ENCODE results near the gene DNAH14. TPM values are rescaled to one million over a fixed set of nuclear protein-coding genes. Genes with fewer than 3 reads are reported as not detected.

Gene DNAH14
- total and polyA plus RNA-seq, 2 of the 4 experiments (the other 2 are of a cell fraction), result 2.7 to 3.6 TPM

DNA sequence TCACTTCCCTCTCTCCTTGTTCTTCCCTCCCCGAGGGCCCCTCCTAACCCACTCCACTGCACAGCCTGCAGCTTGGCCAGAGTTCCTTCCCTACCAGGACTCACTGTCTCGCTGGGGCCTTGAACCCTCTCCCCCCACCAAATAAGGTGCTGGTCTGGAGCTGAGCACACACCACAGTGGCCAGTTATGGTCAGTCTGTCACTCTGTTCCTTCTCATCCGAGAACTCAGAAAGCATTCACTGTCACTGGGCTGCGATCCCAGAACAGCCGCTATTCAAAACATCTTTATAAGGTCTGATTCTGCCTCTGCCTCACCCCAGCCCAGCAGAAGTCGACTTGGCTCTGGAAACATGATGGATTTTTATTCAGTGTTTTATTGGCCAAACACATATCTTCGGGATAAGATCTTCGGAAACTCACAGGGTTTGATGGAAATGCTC, 518.2 kb downstream of the DNAH14 start:
- peak overlapping the region; percentile 65 for H2AK5ac ChIP-seq (ENCODE audit: low read depth, low read length)
- H4K20me1 ChIP-seq (ENCODE audit: insufficient read depth, low read length), result no peaks in the 10 kb centered on the region
- no peaks in the 10 kb centered on the region for H3K36me3 ChIP-seq (ENCODE audit: control insufficient read depth, insufficient read depth, low read length)
- no peak overlapping the region; the same call in 2 of the 3 replicates for H2BK15ac ChIP-seq (ENCODE audit: low read depth, low read length)
- intact Hi-C loops (cut with micrococcal nuclease) (no loop called here), dilution Hi-C loops (cut with HindIII; ENCODE audit: low sequenced_read_pairs, unreplicated experiment) (no loop called here), in situ Hi-C loops (cut with MboI; ENCODE audit: low sequenced_read_pairs) (no loop called here)
- no TSS peak for BruUV-seq (replicated peaks)
- H3K4me3 ChIP-seq (ENCODE audit: insufficient read depth, low read depth, low read length), result no peak overlapping the region
- no peak overlapping the region for H3K56ac ChIP-seq (ENCODE audit: extremely low read depth, insufficient read depth, low read length)
- no peaks in the 10 kb centered on the region for H3K79me1 ChIP-seq (ENCODE audit: low read depth in 1 of 2, low read length in 2 of 2)
- peak overlapping the region; percentile 77; the same call in 1 of the 2 replicates for H3K27ac ChIP-seq (ENCODE audit: insufficient read depth, low read length)
- H2BK120ac ChIP-seq (ENCODE audit: low read depth, low read length), result peak overlapping the region; percentile 72
- peak overlapping the region; percentile 50 for H4K5ac ChIP-seq (ENCODE audit: low read depth, low read length)
- H3K9me3 ChIP-seq (ENCODE audit: control insufficient read depth, insufficient read depth, low read length), result no peaks in the 10 kb centered on the region
- H2BK20ac ChIP-seq (ENCODE audit: low read depth, low read length), result peak overlapping the region; percentile 61
- TF ChIP-seq, protein P1, sequence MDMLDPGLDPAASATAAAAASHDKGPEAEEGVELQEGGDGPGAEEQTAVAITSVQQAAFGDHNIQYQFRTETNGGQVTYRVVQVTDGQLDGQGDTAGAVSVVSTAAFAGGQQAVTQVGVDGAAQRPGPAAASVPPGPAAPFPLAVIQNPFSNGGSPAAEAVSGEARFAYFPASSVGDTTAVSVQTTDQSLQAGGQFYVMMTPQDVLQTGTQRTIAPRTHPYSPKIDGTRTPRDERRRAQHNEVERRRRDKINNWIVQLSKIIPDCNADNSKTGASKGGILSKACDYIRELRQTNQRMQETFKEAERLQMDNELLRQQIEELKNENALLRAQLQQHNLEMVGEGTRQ (IDR thresholded peaks at IDR 0.05; ENCODE audit: low read depth, low read length), result no peak
- TF ChIP-seq RFX5 (IDR thresholded peaks at IDR 0.05; ENCODE audit: low read depth, low read length) (no peak), RCOR1 (IDR thresholded peaks at IDR 0.05; ENCODE audit: insufficient replicate concordance, low read length) (no peak), MAFK (IDR thresholded peaks at IDR 0.05; ENCODE audit: low read depth, low read length) (no peak), FOS (IDR thresholded peaks at IDR 0.05; ENCODE audit: low read depth, low read length) (no peak), CHD1 (IDR thresholded peaks at IDR 0.05; ENCODE audit: low read depth, low read length) (no peak), CEBPB (IDR thresholded peaks at IDR 0.05; ENCODE audit: low read depth, low read length) (no peak), POLR2A (IDR thresholded peaks at IDR 0.05; ENCODE audit: low read depth, low read length) (no peak), MAZ (IDR thresholded peaks at IDR 0.05; ENCODE audit: borderline replicate concordance, low read depth, low read length) (no peak), BHLHE40 (IDR thresholded peaks at IDR 0.05; ENCODE audit: low read depth, low read length) (no peak), NFE2L2 (IDR thresholded peaks at IDR 0.05; ENCODE audit: low read depth, low read length) (no peak), SMC3 (IDR thresholded peaks at IDR 0.05; ENCODE audit: low read depth, low read length) (no peak), MXI1 (IDR thresholded peaks at IDR 0.05; ENCODE audit: borderline replicate concordance, low read depth, low read length) (no peak), RAD21 (IDR thresholded peaks at IDR 0.05; ENCODE audit: low read length) (no peak)
- TF ChIP-seq, protein P2, sequence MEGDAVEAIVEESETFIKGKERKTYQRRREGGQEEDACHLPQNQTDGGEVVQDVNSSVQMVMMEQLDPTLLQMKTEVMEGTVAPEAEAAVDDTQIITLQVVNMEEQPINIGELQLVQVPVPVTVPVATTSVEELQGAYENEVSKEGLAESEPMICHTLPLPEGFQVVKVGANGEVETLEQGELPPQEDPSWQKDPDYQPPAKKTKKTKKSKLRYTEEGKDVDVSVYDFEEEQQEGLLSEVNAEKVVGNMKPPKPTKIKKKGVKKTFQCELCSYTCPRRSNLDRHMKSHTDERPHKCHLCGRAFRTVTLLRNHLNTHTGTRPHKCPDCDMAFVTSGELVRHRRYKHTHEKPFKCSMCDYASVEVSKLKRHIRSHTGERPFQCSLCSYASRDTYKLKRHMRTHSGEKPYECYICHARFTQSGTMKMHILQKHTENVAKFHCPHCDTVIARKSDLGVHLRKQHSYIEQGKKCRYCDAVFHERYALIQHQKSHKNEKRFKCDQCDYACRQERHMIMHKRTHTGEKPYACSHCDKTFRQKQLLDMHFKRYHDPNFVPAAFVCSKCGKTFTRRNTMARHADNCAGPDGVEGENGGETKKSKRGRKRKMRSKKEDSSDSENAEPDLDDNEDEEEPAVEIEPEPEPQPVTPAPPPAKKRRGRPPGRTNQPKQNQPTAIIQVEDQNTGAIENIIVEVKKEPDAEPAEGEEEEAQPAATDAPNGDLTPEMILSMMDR (conservative IDR thresholded peaks at IDR 0.05; ENCODE audit: low read depth, low read length), result no peak
- TF ChIP-seq, protein P3, sequence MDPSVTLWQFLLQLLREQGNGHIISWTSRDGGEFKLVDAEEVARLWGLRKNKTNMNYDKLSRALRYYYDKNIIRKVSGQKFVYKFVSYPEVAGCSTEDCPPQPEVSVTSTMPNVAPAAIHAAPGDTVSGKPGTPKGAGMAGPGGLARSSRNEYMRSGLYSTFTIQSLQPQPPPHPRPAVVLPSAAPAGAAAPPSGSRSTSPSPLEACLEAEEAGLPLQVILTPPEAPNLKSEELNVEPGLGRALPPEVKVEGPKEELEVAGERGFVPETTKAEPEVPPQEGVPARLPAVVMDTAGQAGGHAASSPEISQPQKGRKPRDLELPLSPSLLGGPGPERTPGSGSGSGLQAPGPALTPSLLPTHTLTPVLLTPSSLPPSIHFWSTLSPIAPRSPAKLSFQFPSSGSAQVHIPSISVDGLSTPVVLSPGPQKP (IDR thresholded peaks at IDR 0.05; ENCODE audit: borderline replicate concordance, low read depth, low read length), result no peak
- peak overlapping the region; percentile 32 for H3K18ac ChIP-seq (ENCODE audit: low read depth, low read length)
- peak overlapping the region; percentile 89 for H2AFZ ChIP-seq (replicated peaks; ENCODE audit: low read length, poor library complexity)
- peak overlapping the region; percentile 71 for H4K91ac ChIP-seq (ENCODE audit: insufficient read depth, low read depth, low read length)
- no peak overlapping the region for H2BK5ac ChIP-seq (ENCODE audit: low read depth, low read length, poor library complexity, severe bottlenecking)
- CTCF ChIA-PET, result no interaction called here
- 18% methylated on average over 2 of the region's 8 CpGs; no CpG with 5 or more reads in 1 of the 2 experiments for WGBS, 2 experiments (ENCODE audit: extremely low coverage in 2 of 2, insufficient read length in 1 of 2)
- DNase-seq (peak; percentile 42), ATAC-seq (ENCODE audit: low read depth) (peak; percentile 81)
- H4K8ac ChIP-seq (ENCODE audit: low read depth in 2 of 2, low read length in 2 of 2), result peak overlapping the region; percentile 49 to 53; a peak in 3 of 4 replicates
- H3K14ac ChIP-seq (replicated peaks; ENCODE audit: low read depth, low read length), result peak overlapping the region; percentile 77
- H3K4me1 ChIP-seq (ENCODE audit: control insufficient read depth, insufficient read depth, low read length), result peaks cover 11% of the 10 kb centered on the region
- 0 out of 2 replicates have a peak, but pooled peaks cover 5% of the 10 kb centered on the region for H3K9me1 ChIP-seq (ENCODE audit: insufficient read depth, low read length)
- POLR2A ChIA-PET (ENCODE audit: unreplicated experiment), result no interaction called here
- H3K9ac ChIP-seq (ENCODE audit: low read depth, low read length), result peak overlapping the region; percentile 34; the same call in 1 of the 2 replicates
- peak overlapping the region; percentile 51 for H2AK9ac ChIP-seq (replicated peaks; ENCODE audit: low read depth, low read length, poor library complexity)
- H3K4ac ChIP-seq (ENCODE audit: low read depth, low read length), result peak overlapping the region; percentile 67
- peak overlapping the region; percentile 48 for H3K4me2 ChIP-seq (ENCODE audit: low read depth, low read length)
- H3K23ac ChIP-seq (ENCODE audit: low read depth, low read length), result peak overlapping the region; percentile 69; the same call in 1 of the 2 replicates
- H3K27me3 ChIP-seq (ENCODE audit: control insufficient read depth, insufficient read depth, low read length), result no peaks in the 10 kb centered on the region

Measured in IMR-90 (cell line).